GM23248 (cell line): Measurements from ENCODE around the gene RUNDC1.

ENCODE experiments used
- EZH2 ChIP-seq: fragments of 200-600 bp; sonication (generic); IDR thresholded peaks from 2 replicates; pipeline ENCODE4 v1.6.1; 2018; ENCODE audit warnings: antibody characterized with exemption, mild to moderate bottlenecking; ENCODE audit not compliant: insufficient read depth, poor library complexity, severe bottlenecking
- EZH2phosphoT487 ChIP-seq: fragments of 200-600 bp; sonication (generic); IDR thresholded peaks from 2 replicates; pipeline ENCODE4 v1.6.1; 2018; ENCODE audit warnings: antibody characterized with exemption, moderate library complexity, mild to moderate bottlenecking, low read depth; ENCODE audit not compliant: insufficient read depth

DNA sequence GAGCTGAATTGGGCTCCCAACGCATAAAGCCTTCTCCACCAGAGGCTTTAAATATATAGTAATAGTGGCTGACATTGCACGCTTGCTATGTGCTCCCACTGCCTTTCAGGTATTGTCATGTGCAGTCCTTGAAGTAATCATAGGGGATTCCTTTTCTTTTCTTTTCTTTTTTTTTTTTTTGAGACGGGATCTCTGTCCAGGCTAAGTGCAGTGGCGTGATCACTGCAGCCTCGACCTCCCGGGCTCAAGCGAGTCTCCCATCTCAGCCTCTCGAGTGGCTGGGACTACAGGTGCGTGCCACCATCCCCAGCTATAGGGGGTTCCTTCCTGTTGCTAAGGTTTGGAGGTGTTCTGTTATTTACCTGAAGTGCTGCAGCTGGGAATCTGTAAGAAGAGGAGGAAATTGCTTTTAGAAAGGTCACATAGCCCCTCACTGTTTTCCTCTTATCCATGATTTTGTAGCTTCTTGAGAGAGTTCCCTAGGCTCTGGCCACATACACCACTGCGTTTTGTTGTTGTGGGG, 18.7 kb downstream of the RUNDC1 start:
- no peak for TF ChIP-seq EZH2
- TF ChIP-seq EZH2phosphoT487 = no peak
